Measurements from ENCODE around the gene KLHL3.

Gene KLHL3

GRCh38 chr5:137621306-137621705 is 114.6 kb downstream of the KLHL3 start:
- no peak for TF ChIP-seq CTCF (IDR thresholded peaks at IDR 0.05; ENCODE audit: low read depth, low read length, poor library complexity, severe bottlenecking)
- no peak for TF ChIP-seq EZH2phosphoT487 (IDR thresholded peaks at IDR 0.05; ENCODE audit: borderline replicate concordance, low read length)
- Histone ChIP-seq H3K79me2 (ENCODE audit: control insufficient read depth, low read length) (no peaks in the 10 kb centered on the region), H4K20me1 (ENCODE audit: control insufficient read depth, insufficient read depth, low read depth, low read length) (no peaks in the 10 kb centered on the region), H3K36me3 (ENCODE audit: control insufficient read depth, low read length) (no peaks in the 10 kb centered on the region), H3K9me3 (ENCODE audit: control insufficient read depth, insufficient read depth, low read length) (no peaks in the 10 kb centered on the region), H3F3A (ENCODE audit: control insufficient read depth, insufficient read depth) (no peaks in the 10 kb centered on the region), H3K4me3 (ENCODE audit: low read length) (no peak overlapping the region), H3K4me1 (ENCODE audit: control insufficient read depth, low read length) (peaks cover 5% of the 10 kb centered on the region; the same call in 1 of the 2 replicates), H3K4me2 (ENCODE audit: low read length) (no peak overlapping the region), H3K27me3 (ENCODE audit: control insufficient read depth, low read length) (no peaks in the 10 kb centered on the region), H3K9me2 (replicated peaks; ENCODE audit: control insufficient read depth, low read length) (no peaks in the 10 kb centered on the region), H3K27ac (ENCODE audit: low read depth, low read length) (no peak overlapping the region)

GRCh38 chr5:137619191-137619870 is 116.6 kb downstream of the KLHL3 start:
- Histone ChIP-seq H3K9me2 (replicated peaks; ENCODE audit: control insufficient read depth, low read length) (no peaks in the 10 kb centered on the region), H3K79me2 (ENCODE audit: control insufficient read depth, low read length) (no peaks in the 10 kb centered on the region), H3K27me3 (ENCODE audit: control insufficient read depth, low read length) (no peaks in the 10 kb centered on the region), H3K4me3 (ENCODE audit: low read length) (no peak overlapping the region), H3K9me3 (ENCODE audit: control insufficient read depth, insufficient read depth, low read length) (no peaks in the 10 kb centered on the region), H3K27ac (ENCODE audit: low read depth, low read length) (no peak overlapping the region), H4K20me1 (ENCODE audit: control insufficient read depth, insufficient read depth, low read depth, low read length) (no peaks in the 10 kb centered on the region), H3K4me2 (ENCODE audit: low read length) (no peak overlapping the region), H3F3A (ENCODE audit: control insufficient read depth, insufficient read depth) (no peaks in the 10 kb centered on the region), H3K36me3 (ENCODE audit: control insufficient read depth, low read length) (no peaks in the 10 kb centered on the region), H3K4me1 (ENCODE audit: control insufficient read depth, low read length) (peaks cover 5% of the 10 kb centered on the region; the same call in 1 of the 2 replicates)
- TF ChIP-seq CTCF (IDR thresholded peaks at IDR 0.05; ENCODE audit: low read depth, low read length, poor library complexity, severe bottlenecking) (no peak), EZH2phosphoT487 (IDR thresholded peaks at IDR 0.05; ENCODE audit: borderline replicate concordance, low read length) (no peak)

GRCh38 chr5:137618476-137618875 is 117.4 kb downstream of the KLHL3 start:
- Histone ChIP-seq H3K4me1 (ENCODE audit: control insufficient read depth, low read length) (peaks cover 5% of the 10 kb centered on the region; the same call in 1 of the 2 replicates), H3K4me3 (ENCODE audit: low read length) (no peak overlapping the region), H4K20me1 (ENCODE audit: control insufficient read depth, insufficient read depth, low read depth, low read length) (no peaks in the 10 kb centered on the region), H3K9me2 (replicated peaks; ENCODE audit: control insufficient read depth, low read length) (no peaks in the 10 kb centered on the region), H3K4me2 (ENCODE audit: low read length) (no peak overlapping the region), H3K79me2 (ENCODE audit: control insufficient read depth, low read length) (no peaks in the 10 kb centered on the region), H3K27ac (ENCODE audit: low read depth, low read length) (no peak overlapping the region), H3F3A (ENCODE audit: control insufficient read depth, insufficient read depth) (no peaks in the 10 kb centered on the region), H3K9me3 (ENCODE audit: control insufficient read depth, insufficient read depth, low read length) (no peaks in the 10 kb centered on the region), H3K27me3 (ENCODE audit: control insufficient read depth, low read length) (no peaks in the 10 kb centered on the region), H3K36me3 (ENCODE audit: control insufficient read depth, low read length) (no peaks in the 10 kb centered on the region)
- TF ChIP-seq CTCF (IDR thresholded peaks at IDR 0.05; ENCODE audit: low read depth, low read length, poor library complexity, severe bottlenecking) (no peak), EZH2phosphoT487 (IDR thresholded peaks at IDR 0.05; ENCODE audit: borderline replicate concordance, low read length) (no peak)
